Hematopoietic multipotent progenitor cell (in vitro differentiated cells): ENCODE results near the gene TMEM165. TPM values are rescaled to one million over a fixed set of nuclear protein-coding genes. Genes with fewer than 3 reads are reported as not detected.
A peak's percentile ranks its signal among the peaks of the same experiment; 100 is the strongest.
"Not testable (repeated sequence)": the region's sequence is repeated elsewhere in the genome, so short reads cannot be mapped to it uniquely, and the experiment has no call there.

Experiments
- DNase-seq, 3 donors: peaks; one replicate each; pipeline ENCODE4 v3.0.0-alpha.2; 2011 to 2015; ENCODE audit warnings: low read depth in 2 of 3, low spot score in 2 of 3
- total RNA-seq: library from RNA; depleted of rRNA; stranded (reverse); fragments of >200 nt; gene quantifications from one replicate; pipeline ENCODE4 v1.2.3, GENCODE V29; 2012

TMEM165 gene
- 53.6 TPM for total RNA-seq

- DNase-seq: peak; percentile 78 to 93 (median 90)
Measured at GRCh38 chr4:55395529-55396307, at the start of gene TMEM165. TSS of gene TMEM165 (plus strand) at chr4:55395957. CDS start at chr4:55396190, 233 bp downstream.

GRCh38 chr4:55345980-55346850, 49.5 kb upstream of the TMEM165 start, which contains the start of gene SRD5A3:
TSS of gene SRD5A3 (plus strand) at chr4:55346242. CDS start at chr4:55346337, 95 bp downstream.
- peak; percentile 58 to 80 (median 75) for DNase-seq

- DNase-seq: no peak
Measured at GRCh38 chr4:55346851-55347255, 48.9 kb upstream of the TMEM165 start.

- DNase-seq: peak in 1 of 3 donors; percentile 24
Measured at GRCh38 chr4:55347610-55348228, 48.0 kb upstream of the TMEM165 start.

- no peak for DNase-seq
Measured at GRCh38 chr4:55348466-55348865, 47.3 kb upstream of the TMEM165 start.

- not testable (repeated sequence) for DNase-seq
Measured at GRCh38 chr4:55350870-55351269, 44.9 kb upstream of the TMEM165 start.

GRCh38 chr4:55351824-55352223, 43.9 kb upstream of the TMEM165 start:
- no peak for DNase-seq

GRCh38 chr4:55352726-55353125, 43.0 kb upstream of the TMEM165 start:
- DNase-seq: no peak

- DNase-seq: not testable (repeated sequence)
Measured at GRCh38 chr4:55353228-55353747, 42.5 kb upstream of the TMEM165 start.

- DNase-seq: no peak
Measured at GRCh38 chr4:55354648-55355047, 41.1 kb upstream of the TMEM165 start.

GRCh38 chr4:55355555-55355954, 40.2 kb upstream of the TMEM165 start:
- no peak for DNase-seq

GRCh38 chr4:55356991-55357461, 38.7 kb upstream of the TMEM165 start:
- DNase-seq: no peak

- DNase-seq: no peak
Measured at GRCh38 chr4:55358246-55358645, 37.5 kb upstream of the TMEM165 start.

GRCh38 chr4:55358668-55359067, 37.1 kb upstream of the TMEM165 start:
- DNase-seq: peak in 2 of 3 donors; percentile 50 to 72

GRCh38 chr4:55359397-55359916, 36.3 kb upstream of the TMEM165 start:
- DNase-seq: no peak

- not testable (repeated sequence) for DNase-seq
Measured at GRCh38 chr4:55362938-55363337, 32.8 kb upstream of the TMEM165 start.

GRCh38 chr4:55363691-55364351, 31.9 kb upstream of the TMEM165 start:
- no peak for DNase-seq

- DNase-seq: no peak
Measured at GRCh38 chr4:55364691-55365344, 30.9 kb upstream of the TMEM165 start.

GRCh38 chr4:55365345-55365728, 30.4 kb upstream of the TMEM165 start:
- no peak for DNase-seq
